Glutamatergic neuron (in vitro differentiated cells): Measurements from ENCODE around the gene EVL. TPM values are rescaled to one million over a fixed set of nuclear protein-coding genes. Genes with fewer than 3 reads are reported as not detected.

Experiments used
- DNase-seq: peaks from one replicate; pipeline ENCODE4 v3.0.0; 2022
- H3K27ac Mint-ChIP-seq: one replicate; pipeline ENCODE4 v1.8.0; 2020; ENCODE audit warnings: mild to moderate bottlenecking, mixed read lengths, inconsistent platforms; ENCODE audit not compliant: unreplicated experiment
- H3K27me3 Mint-ChIP-seq: one replicate; pipeline ENCODE4 v1.8.0; 2020; ENCODE audit warnings: mild to moderate bottlenecking, moderate library complexity, mixed read lengths, inconsistent platforms; ENCODE audit not compliant: unreplicated experiment
- H3K36me3 Mint-ChIP-seq: one replicate; pipeline ENCODE4 v1.8.0; 2020; ENCODE audit warnings: mild to moderate bottlenecking, mixed read lengths, inconsistent platforms; ENCODE audit not compliant: unreplicated experiment
- H3K4me1 Mint-ChIP-seq: one replicate; pipeline ENCODE4 v1.8.0; 2020; ENCODE audit warnings: mild to moderate bottlenecking, low read depth, mixed read lengths, inconsistent platforms; ENCODE audit not compliant: unreplicated experiment
- H3K4me3 Mint-ChIP-seq: one replicate; pipeline ENCODE4 v1.8.0; 2020; ENCODE audit warnings: mild to moderate bottlenecking, mixed read lengths, inconsistent platforms; ENCODE audit not compliant: unreplicated experiment
- H3K9me3 Mint-ChIP-seq: one replicate; pipeline ENCODE4 v1.8.0; 2020; ENCODE audit warnings: mild to moderate bottlenecking, moderate library complexity, mixed read lengths, inconsistent platforms; ENCODE audit not compliant: unreplicated experiment
- CTCF ChIP-seq: fragments of 200-600 bp; sonication (generic); IDR thresholded peaks from one replicate; pipeline ENCODE4 v1.5.0; 2021; ENCODE audit not compliant: partially characterized antibody, unreplicated experiment
- total RNA-seq: library from RNA; stranded (reverse); fragmentation: NEBNext Ultra II Directional; extraction: Animal tissue kit (Norgen Biotek cat#: 25700); gene quantifications from one replicate; pipeline ENCODE4 v1.2.1, GENCODE V29; 2021; ENCODE audit not compliant: unreplicated experiment

Gene EVL
- total RNA-seq, 1 donor from 2014 or later = 381 TPM

DNA sequence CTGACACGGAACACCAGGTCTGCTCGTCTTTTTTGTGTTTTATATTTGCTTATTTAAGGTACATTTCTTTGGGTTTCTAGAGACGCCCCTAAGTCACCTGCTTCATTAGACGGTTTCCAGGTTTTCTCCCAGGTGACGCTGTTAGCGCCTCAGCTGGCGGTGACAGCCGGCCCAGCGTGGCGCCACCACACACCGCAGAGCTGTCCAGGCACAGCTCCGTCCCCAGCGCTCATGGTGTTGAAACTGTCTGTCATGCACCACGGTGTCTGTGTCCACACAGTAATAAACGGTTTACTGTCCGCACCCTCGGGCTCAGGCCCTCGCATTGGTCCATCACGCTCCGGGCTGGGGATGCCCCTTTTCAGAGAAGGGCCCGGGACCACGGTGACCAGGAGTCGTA, 78.7 kb downstream of the EVL start:
- no peak overlapping the region for H3K4me3 Mint-ChIP-seq
- H3K4me1 Mint-ChIP-seq = peaks cover 4% of the 10 kb centered on the region
- DNase-seq = no peak
- no peak overlapping the region for H3K27ac Mint-ChIP-seq
- peaks cover 10% of the 10 kb centered on the region for H3K27me3 Mint-ChIP-seq
- no peaks in the 10 kb centered on the region for H3K36me3 Mint-ChIP-seq
- TF ChIP-seq CTCF = no peak
- peaks cover 10% of the 10 kb centered on the region for H3K9me3 Mint-ChIP-seq

GRCh38 chr14:100144645-100144995, 79.4 kb downstream of the EVL start:
- Mint-ChIP-seq H3K9me3 (peaks cover 8% of the 10 kb centered on the region), H3K4me3 (no peak overlapping the region), H3K27ac (no peak overlapping the region), H3K4me1 (peaks cover 4% of the 10 kb centered on the region), H3K36me3 (no peaks in the 10 kb centered on the region), H3K27me3 (peaks cover 8% of the 10 kb centered on the region)
- no peak for DNase-seq
- TF ChIP-seq CTCF = no peak

- Mint-ChIP-seq H3K9me3 (peaks cover 8% of the 10 kb centered on the region), H3K4me1 (peaks cover 4% of the 10 kb centered on the region), H3K27me3 (peaks cover 8% of the 10 kb centered on the region), H3K27ac (no peak overlapping the region), H3K4me3 (no peak overlapping the region), H3K36me3 (no peaks in the 10 kb centered on the region)
- no peak for TF ChIP-seq CTCF
- no peak for DNase-seq
Measured at GRCh38 chr14:100144996-100145646, 79.9 kb downstream of the EVL start.

DNA sequence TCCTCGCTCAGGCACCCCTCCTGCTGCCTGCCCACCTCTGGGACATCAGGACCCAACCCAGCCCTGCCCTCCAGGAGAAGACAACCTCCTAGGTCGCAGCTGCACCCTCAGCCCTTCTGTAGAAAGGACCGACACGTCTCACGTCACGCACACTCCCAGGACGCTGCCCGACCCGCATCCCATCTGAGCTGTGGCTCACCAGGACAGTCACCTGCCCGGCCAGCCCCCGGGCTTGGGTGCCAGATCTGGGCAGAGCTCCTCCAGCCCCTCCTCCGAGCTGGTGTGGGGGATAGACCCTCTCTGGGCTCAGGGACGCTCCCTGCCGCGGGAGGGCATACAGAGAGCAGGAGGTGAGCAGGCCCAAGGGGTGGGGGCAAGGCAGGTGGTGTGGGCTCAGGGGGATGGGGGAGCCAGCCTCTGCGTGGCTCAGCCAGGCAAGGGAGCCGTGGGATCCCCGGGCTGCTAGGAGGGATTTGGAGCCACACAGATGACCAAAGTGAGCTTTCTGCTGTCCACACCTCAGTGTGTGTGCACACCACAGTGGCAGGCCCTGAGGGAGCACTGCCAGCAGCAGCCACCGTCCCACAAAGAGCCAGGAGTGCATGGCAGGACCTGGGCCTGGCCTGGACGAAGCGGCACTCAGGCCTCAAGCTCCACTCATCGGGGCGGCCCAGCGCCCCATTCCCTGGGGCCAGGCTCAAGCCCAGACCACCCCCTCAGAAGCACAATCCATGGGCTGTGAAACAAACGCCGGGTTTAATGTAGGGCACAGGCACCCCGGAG, 80.7 kb downstream of the EVL start:
- no peak overlapping the region for H3K4me3 Mint-ChIP-seq

More for the DNA sequence above, 80.7 kb downstream of the EVL start:
- no peak for TF ChIP-seq CTCF
- Mint-ChIP-seq H3K36me3 (no peaks in the 10 kb centered on the region), H3K27ac (no peak overlapping the region), H3K27me3 (peaks cover 8% of the 10 kb centered on the region), H3K4me1 (no peaks in the 10 kb centered on the region), H3K9me3 (peaks cover 5% of the 10 kb centered on the region)
- DNase-seq = no peak
